Embryonic facial prominence (tissue), 1 donor: ENCODE measurements around the gene SIMC1.

Source experiments
- DNase-seq: peaks from one replicate; pipeline ENCODE4 v3.0.0-alpha.2; 2016; ENCODE audit errors: extremely low spot score

SIMC1 gene

GRCh38 chr5:176364765-176365350 is 126.6 kb downstream of the SIMC1 start:
- DNase-seq: no peak

- no peak for DNase-seq
Observed at GRCh38 chr5:176365351-176366231, 127.4 kb downstream of the SIMC1 start, which contains the start of gene ARL10. Gene ARL10 (plus strand): TSS chr5:176365487. CDS start chr5:176365564, 77 bp downstream.

- no peak for DNase-seq
Observed at GRCh38 chr5:176366232-176366894, 128.1 kb downstream of the SIMC1 start.

- DNase-seq: no peak
Observed at GRCh38 chr5:176368726-176369125, 130.5 kb downstream of the SIMC1 start.

GRCh38 chr5:176369934-176370711 is 131.9 kb downstream of the SIMC1 start:
- no peak for DNase-seq

GRCh38 chr5:176371621-176372539 is 133.7 kb downstream of the SIMC1 start:
- no peak for DNase-seq

- no peak for DNase-seq
Observed at GRCh38 chr5:176373100-176373818, 135.0 kb downstream of the SIMC1 start.

- no peak for DNase-seq
Observed at GRCh38 chr5:176379881-176380280, 141.7 kb downstream of the SIMC1 start.

- no peak for DNase-seq
Observed at GRCh38 chr5:176381423-176381822, 143.2 kb downstream of the SIMC1 start.

- no peak for DNase-seq
Observed at GRCh38 chr5:176381979-176382378, 143.8 kb downstream of the SIMC1 start.

- DNase-seq: no peak
Observed at GRCh38 chr5:176382721-176383120, 144.5 kb downstream of the SIMC1 start.

- DNase-seq: no peak
Observed at GRCh38 chr5:176383248-176383905, 145.2 kb downstream of the SIMC1 start.

GRCh38 chr5:176383961-176384360 is 145.7 kb downstream of the SIMC1 start:
- no peak for DNase-seq

GRCh38 chr5:176384366-176384930 is 146.2 kb downstream of the SIMC1 start:
- no peak for DNase-seq

GRCh38 chr5:176384991-176385390 is 146.8 kb downstream of the SIMC1 start:
- no peak for DNase-seq

- DNase-seq: no peak
Observed at GRCh38 chr5:176386491-176386890, 148.3 kb downstream of the SIMC1 start.

- no peak for DNase-seq
Observed at GRCh38 chr5:176387384-176387925, 149.2 kb downstream of the SIMC1 start.

- DNase-seq: no peak
Observed at GRCh38 chr5:176388003-176388443, 149.8 kb downstream of the SIMC1 start.
